Stimulated activated CD4-positive, alpha-beta T cell treated with anti-CD3 and anti-CD28 coated beads, Interleukin-15, amount 100 ng/mL, for 24 hours (primary cell): ENCODE measurements around the gene GDPD5.
"Not testable (repeated sequence)": the region's sequence is repeated elsewhere in the genome, so short reads cannot be mapped to it uniquely, and the experiment has no call there.

Source experiments
- DNase-seq: peaks from one replicate; pipeline ENCODE4 v3.0.0-alpha.2; 2020

The GDPD5 gene

GRCh38 chr11:75424396-75424795 lies 101.3 kb downstream of the GDPD5 start:
- no peak for DNase-seq

DNA sequence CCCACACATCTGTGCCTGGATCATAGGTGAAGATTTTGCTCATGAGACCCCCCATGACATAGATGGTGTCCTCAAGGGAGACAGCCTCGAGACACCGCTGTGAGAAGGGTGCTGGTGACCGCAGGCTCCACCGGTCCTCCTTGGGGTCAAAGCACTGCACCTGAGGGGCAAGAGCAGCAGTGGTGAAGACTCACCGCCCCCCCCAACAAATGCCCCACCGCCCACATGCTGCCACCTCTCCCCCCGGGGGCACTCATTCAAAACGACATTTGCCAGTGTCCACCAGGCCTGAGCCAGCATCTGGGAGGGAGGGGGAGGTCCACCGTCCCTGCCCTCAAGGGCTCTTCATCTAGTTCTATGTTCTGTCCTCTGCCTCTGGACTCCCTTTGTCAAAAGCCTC lies 102.0 kb downstream of the GDPD5 start:
- no peak for DNase-seq

GRCh38 chr11:75422248-75423231 lies 103.2 kb downstream of the GDPD5 start:
- DNase-seq = no peak

DNA sequence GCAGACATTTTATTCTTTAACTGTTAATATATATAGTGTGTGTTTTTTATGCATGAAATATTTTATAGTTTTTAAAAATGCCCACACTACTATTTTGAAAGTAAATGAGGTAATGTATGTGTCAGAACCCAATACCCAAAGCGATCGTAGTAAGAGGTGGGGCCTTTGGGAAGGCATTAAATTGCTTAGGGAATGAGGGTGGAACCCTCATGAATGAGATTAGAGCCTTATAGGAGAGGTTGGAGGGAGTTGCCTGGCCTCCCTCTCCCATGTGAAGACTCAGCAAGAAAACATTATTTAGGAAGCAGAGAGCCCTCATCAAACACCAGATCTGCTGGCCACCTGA lies 103.9 kb downstream of the GDPD5 start:
- DNase-seq = no peak

GRCh38 chr11:75421035-75421602 lies 104.6 kb downstream of the GDPD5 start:
- no peak for DNase-seq

- no peak for DNase-seq
These were observed 105.3 kb downstream of the GDPD5 start for GRCh38 chr11:75420224-75421034.

GRCh38 chr11:75413864-75414263 lies 111.9 kb downstream of the GDPD5 start:
- DNase-seq = no peak

- not testable (repeated sequence) for DNase-seq
These were observed 112.6 kb downstream of the GDPD5 start for GRCh38 chr11:75413146-75413545.

- DNase-seq = not testable (repeated sequence)
These were observed 115.8 kb downstream of the GDPD5 start for GRCh38 chr11:75409971-75410370.

DNA sequence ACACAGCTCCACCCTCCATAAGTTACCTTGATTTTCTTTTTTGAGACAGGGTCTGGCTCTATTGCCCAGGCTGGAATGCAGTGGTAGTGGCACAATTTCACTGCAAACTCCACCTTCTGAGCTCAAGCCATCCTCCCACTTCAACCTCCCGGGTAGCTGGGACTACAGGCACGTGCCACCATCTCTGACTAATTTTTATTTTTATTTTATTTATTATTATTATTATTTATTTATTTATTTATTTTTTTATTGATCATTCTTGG lies 116.9 kb downstream of the GDPD5 start:
- DNase-seq = no peak

DNA sequence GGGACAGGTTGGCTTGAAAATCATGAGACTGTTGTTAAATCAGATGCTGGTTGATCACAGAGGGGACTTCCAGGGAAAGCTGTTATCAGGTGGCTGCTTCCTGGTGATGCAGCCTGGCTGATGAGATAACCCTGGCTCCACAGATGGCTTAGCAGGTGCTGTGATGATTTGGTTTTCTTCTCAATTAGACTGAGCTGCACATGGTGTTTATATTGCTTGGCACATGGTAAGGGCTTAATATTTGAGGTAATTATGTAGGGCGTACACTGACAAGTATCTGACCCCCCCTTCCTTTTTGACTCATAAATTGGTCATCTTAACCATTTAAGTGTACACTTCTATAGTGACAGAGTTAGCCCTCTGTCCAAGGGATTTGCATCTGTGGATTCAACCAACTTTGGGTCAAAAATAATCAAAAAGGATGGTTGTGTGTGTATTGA lies 119.4 kb downstream of the GDPD5 start:
- no peak for DNase-seq

GRCh38 chr11:75403983-75404658 lies 121.6 kb downstream of the GDPD5 start:
- peak; percentile 34 for DNase-seq

GRCh38 chr11:75403037-75403436 lies 122.7 kb downstream of the GDPD5 start:
- DNase-seq = no peak

DNA sequence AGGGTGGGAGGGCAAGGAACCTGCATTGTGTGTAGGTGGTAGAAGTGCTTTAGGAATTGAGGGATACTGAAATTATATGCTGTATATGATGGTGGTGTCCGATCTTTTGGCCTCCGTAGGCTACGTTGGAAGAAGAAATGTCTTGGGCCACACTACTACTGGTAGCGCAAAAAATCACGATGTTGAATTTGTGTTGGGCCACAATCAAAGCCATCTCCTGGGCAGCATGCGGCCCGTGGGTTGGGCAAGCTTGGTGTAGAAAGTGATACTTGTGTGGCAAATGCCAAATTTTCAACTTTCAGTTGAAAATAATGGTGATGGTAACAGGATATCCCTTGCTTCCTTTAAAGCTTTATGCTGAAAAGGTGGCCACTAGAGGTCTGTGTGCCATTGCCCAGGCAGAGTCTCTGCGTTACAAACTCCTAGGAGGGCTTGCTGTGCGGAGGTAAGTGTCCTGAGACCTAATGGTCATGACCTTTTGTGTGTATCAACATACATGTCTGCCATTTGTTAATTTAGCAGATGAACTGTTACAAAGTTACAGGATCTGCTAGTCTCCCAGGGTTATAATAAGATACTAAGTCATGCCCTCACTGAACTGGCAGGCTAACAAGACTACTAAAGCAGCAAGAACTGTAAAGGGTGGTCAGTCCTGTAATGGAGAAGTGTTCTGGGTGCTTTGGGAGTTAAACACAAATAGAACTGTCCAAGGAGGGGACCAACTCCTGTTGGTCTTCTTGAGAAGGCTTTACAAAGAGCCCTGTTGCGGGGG lies 123.6 kb downstream of the GDPD5 start:
- no peak for DNase-seq

DNA sequence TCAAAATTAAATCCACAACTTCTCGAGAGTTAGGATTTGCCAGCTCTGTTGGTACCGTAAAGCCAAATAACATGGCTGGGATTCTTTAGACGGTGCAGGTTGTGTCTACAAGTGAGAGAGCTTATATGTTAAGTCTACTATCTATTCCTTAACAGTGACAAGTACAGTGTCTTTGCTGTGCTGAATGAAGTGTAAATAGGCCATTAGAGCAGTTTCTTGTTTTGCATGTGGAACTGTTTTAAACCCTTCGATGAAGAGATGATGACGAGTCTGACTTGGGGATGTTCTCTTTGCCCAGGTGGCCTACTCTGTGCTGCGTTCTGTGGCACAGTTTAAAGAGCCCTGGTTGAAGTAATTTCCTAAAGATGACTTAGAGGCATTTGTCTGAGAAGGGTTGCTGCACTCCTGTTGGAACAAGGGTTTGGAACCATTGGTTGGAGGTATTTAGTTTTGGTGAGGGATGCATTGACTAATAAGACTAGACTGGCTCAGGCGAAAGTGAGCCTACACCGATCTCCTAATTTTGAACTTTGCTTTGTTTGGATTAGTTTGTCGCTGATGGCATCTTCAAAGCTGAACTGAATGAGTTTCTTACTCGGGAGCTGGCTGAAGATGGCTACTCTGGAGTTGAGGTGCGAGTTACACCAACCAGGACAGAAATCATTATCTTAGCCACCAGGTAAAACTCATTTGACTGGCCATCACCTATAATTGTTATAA lies 125.4 kb downstream of the GDPD5 start:
- no peak for DNase-seq

GRCh38 chr11:75399344-75400145 lies 126.2 kb downstream of the GDPD5 start, which contains the start of gene RPS3:
Gene RPS3 (plus strand): TSS chr11:75399518. CDS start chr11:75399548, 30 bp downstream.
- DNase-seq = peak; percentile 91

DNA sequence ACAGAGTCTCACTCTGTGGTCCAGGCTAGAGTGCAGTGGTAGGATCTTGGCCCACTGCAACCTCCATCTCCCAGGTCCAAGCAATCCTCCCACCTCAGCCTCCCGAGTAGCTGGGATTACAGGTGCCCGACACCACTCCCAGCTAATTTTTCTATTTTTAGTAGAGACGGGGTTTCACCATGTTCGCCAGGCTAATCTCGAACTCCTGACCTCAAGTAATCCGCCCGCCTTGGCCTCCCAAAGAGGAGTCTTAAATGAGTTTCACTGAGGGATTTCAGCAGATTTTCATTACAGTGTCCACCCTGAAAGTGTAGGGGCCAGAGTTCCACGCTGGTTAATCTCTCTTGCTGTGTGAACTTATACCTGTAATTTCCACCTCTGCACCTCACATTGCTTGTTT lies 126.8 kb downstream of the GDPD5 start:
- DNase-seq = no peak

DNA sequence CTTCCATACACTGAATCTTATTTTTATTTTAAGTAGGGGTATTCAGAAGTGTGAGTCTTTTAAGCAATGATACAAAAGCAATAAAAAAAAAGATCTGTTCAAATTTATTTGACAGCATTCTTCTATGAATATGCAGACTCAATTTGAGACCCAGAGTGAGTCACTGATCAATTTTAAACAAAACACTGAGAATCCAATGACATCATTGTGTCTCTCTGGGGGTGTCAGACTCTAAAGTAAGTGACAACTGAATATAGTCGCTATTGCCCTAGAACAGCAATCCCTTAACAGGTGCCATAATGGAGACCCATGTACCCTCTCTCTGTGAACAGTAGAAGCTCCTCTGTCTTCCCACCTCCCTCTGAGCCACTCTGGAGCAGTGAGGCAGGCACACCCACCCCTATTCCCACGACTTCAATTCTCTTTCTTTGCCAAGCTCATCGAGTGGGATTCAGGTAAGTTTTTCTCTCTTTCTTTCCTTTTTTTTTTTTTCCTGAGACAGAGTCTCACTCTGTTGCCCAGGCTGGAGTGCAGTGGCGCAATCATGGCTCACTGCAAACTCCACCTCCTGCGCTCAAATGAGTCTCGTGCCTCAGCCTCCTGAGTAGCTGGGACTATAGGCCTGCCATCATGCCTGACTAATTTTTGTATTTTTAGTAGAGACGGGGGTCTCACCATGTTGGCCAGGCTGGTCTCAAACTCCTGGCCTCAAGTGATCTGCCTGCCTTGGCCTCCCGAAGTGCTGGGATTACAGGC lies 131.5 kb downstream of the GDPD5 start:
- no peak for DNase-seq

DNA sequence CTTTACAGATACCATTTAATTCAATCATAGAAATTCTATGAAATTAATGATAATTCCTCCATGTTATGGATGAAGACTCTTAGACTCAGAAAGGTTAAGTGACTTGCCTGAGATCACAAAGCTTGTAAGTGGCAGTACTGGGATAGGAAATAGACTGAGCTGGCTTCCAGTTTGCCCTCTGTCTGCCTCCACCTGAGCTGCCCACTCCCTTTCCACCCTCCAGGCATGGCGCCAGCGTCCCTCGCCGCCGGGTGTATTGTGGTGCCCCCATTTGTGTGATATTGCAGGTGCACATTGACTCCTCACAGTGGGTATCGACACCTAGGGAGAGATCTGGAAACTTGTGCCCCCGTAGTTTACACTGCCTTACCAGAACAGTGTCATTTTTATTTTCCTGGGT lies 135.8 kb downstream of the GDPD5 start:
- DNase-seq = no peak

DNA sequence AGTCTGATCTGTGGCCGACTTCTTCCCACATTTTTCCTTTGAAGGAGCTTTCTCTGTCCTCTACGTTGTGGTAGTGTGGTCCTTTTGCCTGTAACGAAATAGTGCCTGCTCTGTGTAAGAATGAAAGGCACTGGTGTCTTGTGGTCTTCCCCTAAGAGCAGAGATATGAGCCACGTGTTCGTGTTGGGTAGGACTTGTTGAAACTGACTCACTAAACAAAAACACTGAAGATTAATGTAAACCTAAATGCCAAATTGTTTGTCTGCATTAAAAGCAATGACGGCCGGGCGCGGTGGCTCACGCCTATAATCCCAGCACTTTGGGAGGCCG lies 136.5 kb downstream of the GDPD5 start:
- no peak for DNase-seq
